HepG2 (cell line): ENCODE data around the gene ACAD8. TPM values are rescaled to one million over a fixed set of nuclear protein-coding genes. Genes with fewer than 3 reads are reported as not detected.
A peak's percentile ranks its signal among the peaks of the same experiment; 100 is the strongest.

ENCODE experiments used
- ARID2 ChIP-seq: sonication (generic); formaldehyde crosslinking; IDR thresholded peaks from 2 replicates; pipeline ENCODE4 v1.8.1; 2022; ENCODE audit warnings: mild to moderate bottlenecking, missing genetic modification reagents, borderline replicate concordance
- ARID3A ChIP-seq: IDR thresholded peaks from 2 replicates; pipeline ENCODE4 v1.6.1; 2012; ENCODE audit warnings: low read depth, low read length, improper control_type of control experiment
- DBP ChIP-seq: sonication (generic); formaldehyde crosslinking; IDR thresholded peaks from 2 replicates; pipeline ENCODE4 v1.4.0; 2020; ENCODE audit warnings: missing genetic modification reagents; ENCODE audit errors: not compliant biosample characterization
- ELF1 ChIP-seq: sonication (generic); formaldehyde crosslinking; IDR thresholded peaks from 2 replicates; pipeline ENCODE4 v1.4.0; 2020; ENCODE audit warnings: missing genetic modification reagents
- HNRNPH1 ChIP-seq: fragments of 200-400 bp; formaldehyde crosslinking; optimal IDR thresholded peaks from 2 replicates; pipeline ENCODE3; 2017; ENCODE audit warnings: mild to moderate bottlenecking, low read depth, low read length
- HNRNPLL ChIP-seq: fragments of 200-400 bp; formaldehyde crosslinking; IDR thresholded peaks from 2 replicates; pipeline ENCODE4 v1.6.1; 2017; ENCODE audit warnings: mild to moderate bottlenecking, low read depth, low read length; ENCODE audit not compliant: poor library complexity, severe bottlenecking
- NCOA2 ChIP-seq: sonication (generic); formaldehyde crosslinking; IDR thresholded peaks from 2 replicates; pipeline ENCODE4 v1.8.0; 2022; ENCODE audit warnings: inconsistent platforms
- PHF8 ChIP-seq: sonication (generic); formaldehyde crosslinking; IDR thresholded peaks from 2 replicates; pipeline ENCODE4 v1.5.0; 2020; ENCODE audit warnings: missing genetic modification reagents
- RERE ChIP-seq: IDR thresholded peaks from 2 replicates; pipeline ENCODE4 v1.6.1; 2016; ENCODE audit warnings: low read depth, missing genetic modification reagents, missing compliant biosample characterization
- SKI ChIP-seq: fragments of 450-650 bp; IDR thresholded peaks from one replicate; pipeline ENCODE4 v1.6.1; 2018; ENCODE audit warnings: mild to moderate bottlenecking; ENCODE audit not compliant: partially characterized antibody
- SMYD3 ChIP-seq: sonication (generic); formaldehyde crosslinking; IDR thresholded peaks from 2 replicates; pipeline ENCODE4 v1.8.1; 2023; ENCODE audit warnings: mild to moderate bottlenecking, missing genetic modification reagents
- SOX5 ChIP-seq: IDR thresholded peaks from 2 replicates; pipeline ENCODE4 v1.6.1; 2016; ENCODE audit warnings: borderline replicate concordance
- ZBTB3 ChIP-seq: sonication (generic); formaldehyde crosslinking; IDR thresholded peaks from 2 replicates; pipeline ENCODE4 v1.4.0; 2020; ENCODE audit warnings: low read depth, mild to moderate bottlenecking, moderate library complexity, missing genetic modification reagents, borderline replicate concordance
- ZFP91 ChIP-seq: sonication (generic); formaldehyde crosslinking; IDR thresholded peaks from 2 replicates; pipeline ENCODE4 v1.9.0; 2022; ENCODE audit warnings: missing genetic modification reagents, mild to moderate bottlenecking, borderline replicate concordance
- ZGPAT ChIP-seq: IDR thresholded peaks from 2 replicates; pipeline ENCODE4 v1.6.1; 2016; ENCODE audit warnings: mild to moderate bottlenecking
- ZNF530 ChIP-seq: sonication (generic); formaldehyde crosslinking; IDR thresholded peaks from 2 replicates; pipeline ENCODE4 v1.5.0; 2020; ENCODE audit warnings: low read depth, mild to moderate bottlenecking, missing genetic modification reagents
- ZNF878 ChIP-seq: sonication (generic); formaldehyde crosslinking; IDR thresholded peaks from 2 replicates; pipeline ENCODE4 v1.8.1; 2023; ENCODE audit warnings: mild to moderate bottlenecking, missing genetic modification reagents, moderate library complexity
- polyA plus RNA-seq, 8 experiments: library from polyadenylated mRNA; depleted of rRNA in 3 of 8; stranded (reverse) in 7 of 8; unstranded in 1 of 8; fragments of >200 nt; fragmentation: Illumina TruSeq in 4 of 8; extraction: Trizol in 4 of 8; gene quantifications; 2 replicates each; pipeline versions ENCODE4 v1.2.1 to v1.2.3, GENCODE V29; 2011 to 2016; ENCODE audit warnings: low read depth in 4 of 8, missing spikeins in 1 of 8, mixed read lengths in 1 of 8; ENCODE audit not compliant: insufficient read depth in 1 of 8
- total RNA-seq, 5 experiments: library from RNA; depleted of rRNA; stranded (reverse); fragments of >200 nt; fragmentation: Illumina TruSeq; extraction: Trizol; gene quantifications; 2 replicates each; pipeline ENCODE4 v1.2.3, GENCODE V29; 2016; ENCODE audit warnings: low read depth in 1 of 5

Gene ACAD8
- total and polyA plus RNA-seq, 2 of the 13 experiments (the other 11 are each of a cell fraction or from before 2014, with no cell fraction given), result 13.5 to 20.3 TPM

- TF ChIP-seq ZFP91 (CRISPR knock-in tag) (peak; percentile 79; the same call in 1 of the 2 replicates), NCOA2 (CRISPR knock-in tag) (no peak), PHF8 (peak; percentile 85), SOX5 (CRISPR knock-in tag) (peak; percentile 9; the same call in 1 of the 2 replicates), ZBTB3 (CRISPR knock-in tag) (0 out of 2 replicates have a peak, but pooled peaks have one; percentile 48), ARID2 (CRISPR knock-in tag) (no peak), ZNF530 (CRISPR knock-in tag) (no peak), SMYD3 (no peak), ZGPAT (CRISPR knock-in tag) (peak; percentile 87), ZNF878 (0 out of 2 replicates have a peak, but pooled peaks have one; percentile 15), DBP (CRISPR knock-in tag) (no peak), SKI (peak; percentile 50), HNRNPLL (peak; percentile 97), ELF1 (CRISPR knock-in tag) (peak; percentile 76), ARID3A (no peak), RERE (CRISPR knock-in tag) (0 out of 2 replicates have a peak, but pooled peaks have one; percentile 27), HNRNPH1 (no peak)
Observed at GRCh38 chr11:134253188-134253993, at the start of gene ACAD8, which contains the start of gene THYN1 (continued).
